Medulla oblongata (tissue), 1 donor: ENCODE measurements around the gene FN3KRP.

Source experiments
- DNase-seq: peaks from one replicate; pipeline ENCODE4 v3.0.0-alpha.2; 2015; ENCODE audit errors: extremely low spot score

FN3KRP gene

DNA sequence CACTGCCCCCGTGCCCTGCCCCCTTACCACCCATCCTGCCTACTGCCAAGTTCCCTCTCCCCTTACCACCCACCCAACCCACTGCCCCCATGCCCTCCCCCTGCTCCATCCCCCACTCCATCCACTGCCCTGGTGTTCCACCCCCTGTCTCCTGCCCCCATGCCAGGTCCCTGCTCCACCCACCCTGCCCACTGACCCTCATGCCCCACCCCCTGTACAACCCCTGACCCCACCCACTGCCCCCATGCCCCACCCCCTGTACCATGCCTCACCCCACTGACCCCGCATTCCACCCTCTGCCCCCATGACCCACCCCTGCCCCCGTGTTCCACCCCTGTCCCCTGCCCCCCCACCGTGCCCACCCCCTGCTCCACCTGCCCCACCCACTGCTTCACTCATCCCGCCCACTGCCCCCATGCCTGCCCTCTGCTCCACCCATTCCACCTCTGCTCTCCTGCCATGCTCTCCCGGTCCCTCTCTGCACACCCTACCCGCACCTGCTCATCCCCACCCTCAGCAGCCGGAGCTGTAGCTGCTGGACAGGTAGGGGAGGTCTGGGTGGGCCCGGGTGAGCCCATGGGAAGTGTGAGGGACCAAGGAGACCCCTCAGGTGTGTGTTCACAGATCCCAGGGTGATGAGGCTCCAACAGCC, 7.4 kb upstream of the FN3KRP start:
- no peak for DNase-seq

DNA sequence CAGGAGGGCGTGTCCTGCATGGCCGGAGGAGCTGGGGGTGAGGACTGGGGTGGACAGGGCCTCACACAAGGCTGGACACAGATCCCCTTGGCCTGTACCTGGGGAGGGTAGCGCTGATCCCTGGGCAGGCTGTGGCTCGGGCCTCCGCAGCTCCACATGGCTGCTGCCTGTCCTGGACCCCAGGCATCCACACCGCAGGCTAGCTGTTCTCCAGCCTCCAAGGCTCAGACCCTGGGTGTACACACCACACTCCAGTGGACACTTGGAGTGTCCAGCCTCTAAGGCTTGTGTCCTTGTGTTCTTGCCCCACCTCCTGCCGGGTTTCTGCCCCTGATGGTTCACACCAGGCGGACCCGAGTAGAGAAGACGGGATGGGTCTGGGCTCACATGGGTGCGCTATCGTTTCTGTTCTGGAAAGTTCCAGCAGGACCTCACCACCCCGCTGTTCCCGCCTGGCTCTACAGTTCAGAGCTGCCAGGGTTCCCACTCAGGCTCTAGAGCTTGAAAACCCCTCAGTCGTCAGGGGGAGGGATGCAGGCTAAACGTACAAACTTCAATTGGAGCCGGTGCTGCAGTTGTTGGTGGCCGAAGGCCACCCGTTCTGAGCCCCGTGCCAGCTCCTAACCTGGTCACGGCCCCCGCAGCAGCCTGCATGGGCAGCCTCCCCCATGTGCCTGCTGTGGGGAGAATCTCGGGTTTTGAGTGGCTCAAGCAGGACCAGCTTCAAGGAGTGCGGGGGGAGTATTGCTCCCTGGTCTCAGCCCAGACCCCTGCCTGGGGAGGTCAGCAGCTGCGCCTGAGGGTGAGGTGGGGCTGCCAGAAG, 6.6 kb upstream of the FN3KRP start:
- no peak for DNase-seq

DNA sequence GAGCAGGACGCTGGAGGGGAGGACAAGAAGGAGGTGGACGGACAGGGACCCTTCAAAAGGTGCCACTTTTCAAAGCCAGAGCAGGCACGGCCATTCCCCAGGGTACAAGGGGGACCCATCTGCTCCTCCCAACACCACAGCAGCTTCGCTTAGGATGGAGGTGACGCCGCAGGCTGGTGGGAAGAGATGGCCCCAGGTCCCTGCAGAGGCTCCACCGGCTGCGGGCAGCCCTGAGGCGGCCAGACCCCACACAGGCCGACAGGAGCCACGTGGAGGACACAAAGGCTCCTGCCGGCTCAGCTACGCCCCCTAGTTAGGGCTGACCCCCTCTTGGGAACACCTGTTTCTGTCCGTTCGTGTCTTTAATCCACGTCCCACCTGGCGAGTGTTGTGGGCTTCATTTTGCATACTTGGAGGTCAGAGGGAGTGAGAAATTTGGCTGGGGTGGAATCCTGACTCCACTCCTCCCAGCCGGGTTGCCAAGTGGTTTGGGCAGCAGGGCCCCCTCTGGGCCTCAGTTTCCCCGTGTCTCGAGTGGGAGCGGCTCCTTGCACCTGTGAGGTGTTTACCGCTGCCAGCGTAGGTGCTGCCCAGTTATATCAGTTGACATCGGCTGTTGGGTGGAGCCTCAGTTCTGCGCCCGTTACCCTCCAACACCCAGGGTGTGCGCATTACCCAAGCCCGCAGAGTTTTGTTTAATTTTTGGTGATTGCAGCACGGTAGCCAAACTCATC, 5.8 kb upstream of the FN3KRP start:
- DNase-seq, result no peak

DNA sequence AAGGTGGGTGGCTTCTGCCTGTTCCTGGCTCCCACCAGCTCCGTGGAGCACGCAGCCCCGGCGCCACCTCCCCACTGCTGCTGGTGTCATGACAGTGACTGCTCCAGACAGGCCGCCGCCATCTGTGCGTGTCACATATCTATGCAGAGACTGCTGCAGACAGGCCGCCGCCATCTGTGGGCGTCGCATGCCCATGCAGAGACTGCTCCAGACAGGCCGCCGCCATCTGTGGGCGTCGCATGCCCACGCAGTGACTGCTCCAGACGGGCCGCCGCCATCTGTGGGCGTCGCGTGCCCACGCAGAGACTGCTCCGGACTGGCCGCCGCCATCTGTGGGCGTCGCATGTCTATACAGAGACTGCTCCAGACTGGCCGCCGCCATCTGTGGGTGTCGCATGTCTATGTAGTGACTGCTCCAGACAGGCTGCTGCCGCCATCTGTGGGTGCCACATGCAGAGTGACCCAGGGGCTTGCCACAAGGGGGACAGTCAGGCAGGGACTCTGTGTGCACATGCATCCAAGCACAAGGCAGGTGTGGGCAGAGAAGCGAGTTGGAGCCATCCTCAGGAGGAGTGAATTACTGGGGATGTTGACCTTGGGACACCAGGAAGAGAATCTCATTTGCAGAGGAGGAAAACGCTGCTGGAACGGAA, 3.3 kb upstream of the FN3KRP start:
- DNase-seq, result no peak

DNA sequence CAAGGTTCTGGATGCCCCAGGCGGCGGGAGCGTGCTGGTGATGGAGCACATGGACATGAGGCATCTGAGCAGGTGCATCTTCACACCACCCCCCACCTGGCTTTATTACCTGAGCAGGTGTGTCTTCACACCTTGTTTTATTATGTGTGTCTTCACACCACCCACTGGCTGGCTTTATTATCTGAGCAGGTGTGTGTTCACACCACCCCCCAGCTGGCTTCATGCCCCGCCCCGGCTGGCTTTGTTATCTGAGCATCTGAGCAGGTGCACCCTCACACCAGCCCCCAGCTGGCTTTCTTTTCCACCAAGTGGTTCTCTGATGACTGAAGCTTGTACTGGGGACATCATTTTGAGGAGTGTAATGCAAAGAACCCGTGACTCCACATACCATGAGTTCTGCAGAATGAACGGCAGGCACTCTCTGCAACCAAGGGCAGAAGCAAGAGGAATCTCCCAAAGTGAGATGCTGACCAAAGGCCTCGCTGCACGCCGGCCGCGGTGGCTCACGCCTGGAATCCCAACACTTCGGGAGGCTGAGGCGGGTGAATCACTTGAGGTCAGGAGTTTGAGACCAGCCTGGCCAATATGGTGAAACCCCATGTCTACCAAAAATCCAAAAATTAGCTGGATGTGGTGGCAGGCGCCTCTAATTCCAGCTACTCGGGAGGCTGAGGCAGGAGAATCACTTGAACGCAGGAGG, 2.6 kb downstream of the FN3KRP start:
- DNase-seq, result no peak

DNA sequence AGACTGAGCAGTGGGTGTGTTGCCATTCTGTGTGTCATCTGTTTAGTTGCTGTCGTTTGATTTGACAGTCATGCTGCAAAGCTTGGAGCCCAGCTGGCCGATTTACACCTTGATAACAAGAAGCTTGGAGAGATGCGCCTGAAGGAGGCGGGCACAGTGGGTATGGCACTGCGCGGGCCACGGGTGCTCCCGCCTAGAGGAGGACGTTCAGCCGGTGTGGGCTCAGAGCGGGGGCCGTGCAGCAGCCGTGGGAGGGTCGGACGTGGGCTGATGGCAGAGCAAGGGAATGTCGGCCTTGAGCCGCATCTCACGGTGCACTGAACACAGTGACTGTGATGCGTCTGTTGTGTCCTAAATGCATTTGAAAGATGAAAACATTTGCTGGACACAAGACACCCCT, 3.7 kb downstream of the FN3KRP start:
- no peak for DNase-seq

DNA sequence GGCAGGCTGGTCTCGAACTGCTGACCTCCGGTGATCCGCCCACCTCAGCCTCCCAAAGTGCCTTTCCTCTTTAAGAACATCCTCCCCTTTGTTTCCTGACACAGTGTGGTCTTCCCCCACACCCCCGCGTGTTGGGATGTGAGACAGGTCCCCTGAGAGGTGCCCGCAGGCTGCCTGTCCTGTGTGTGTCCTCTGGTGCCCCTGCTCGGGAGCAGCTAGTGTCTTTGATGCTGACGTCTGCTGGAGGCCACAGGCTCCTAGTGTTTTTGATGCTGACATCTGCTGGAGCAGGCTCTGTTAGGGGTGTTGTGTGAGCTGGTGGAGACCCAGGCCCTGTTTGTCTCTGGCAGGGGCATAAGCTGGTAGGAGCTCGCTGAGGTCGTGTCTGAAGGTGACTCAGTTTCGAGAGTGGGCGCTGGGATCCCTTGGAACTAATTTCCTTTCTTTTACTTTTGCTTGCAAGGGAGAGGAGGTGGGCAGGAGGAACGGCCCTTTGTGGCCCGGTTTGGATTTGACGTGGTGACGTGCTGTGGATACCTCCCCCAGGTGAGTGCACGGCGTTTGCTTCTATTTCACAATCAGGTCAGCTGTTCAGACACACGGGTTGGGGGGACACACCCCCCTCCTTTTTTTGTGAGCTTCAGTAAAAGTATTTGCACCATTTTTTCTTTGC, 6.0 kb downstream of the FN3KRP start:
- DNase-seq, result no peak

DNA sequence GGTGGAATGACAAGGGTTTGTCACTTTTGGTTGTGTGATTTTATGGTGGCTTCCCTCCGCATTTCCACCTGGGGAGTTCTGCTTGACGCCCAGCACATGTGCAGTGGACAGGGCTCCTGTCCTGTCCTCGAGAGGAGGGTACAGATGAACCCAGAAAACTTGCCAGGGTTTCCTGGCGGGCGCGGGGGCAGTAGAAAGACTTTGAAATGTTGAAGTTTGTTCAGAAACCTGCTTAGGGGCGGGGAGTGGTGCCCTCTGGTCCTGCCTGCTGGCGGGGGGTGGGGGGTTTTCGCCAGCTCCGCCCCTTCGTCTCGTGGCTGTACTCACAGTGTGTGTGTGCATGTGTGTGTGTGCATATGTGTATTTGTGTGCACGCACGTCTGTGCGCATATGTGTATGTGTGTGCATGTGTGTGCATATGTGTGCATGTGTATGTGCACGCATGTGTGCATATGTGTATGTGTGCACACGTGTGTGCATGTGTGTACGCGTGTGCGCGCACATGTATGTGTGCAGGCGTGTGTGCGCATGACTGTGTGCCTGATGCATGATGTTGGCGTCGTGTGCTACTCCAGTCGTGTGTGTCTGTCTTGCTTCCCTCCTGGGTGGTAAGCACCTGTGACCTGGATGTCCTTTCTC, 6.8 kb downstream of the FN3KRP start:
- DNase-seq, result no peak

DNA sequence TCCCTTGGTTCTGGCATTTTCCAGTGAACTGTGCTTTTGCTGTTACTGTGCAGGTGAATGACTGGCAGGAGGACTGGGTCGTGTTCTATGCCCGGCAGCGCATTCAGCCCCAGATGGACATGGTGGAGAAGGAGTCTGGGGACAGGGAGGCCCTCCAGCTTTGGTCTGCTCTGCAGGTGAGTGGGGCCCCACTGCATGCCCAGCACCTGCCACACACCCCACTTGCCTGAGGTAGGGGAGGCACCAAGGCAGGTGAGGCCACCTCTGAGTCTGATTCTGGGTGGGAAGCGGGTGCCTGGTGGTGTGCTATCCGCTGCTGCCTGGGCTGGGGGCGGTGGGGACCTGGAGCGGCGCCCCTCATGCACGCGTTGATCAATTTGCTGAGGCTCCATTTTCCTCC, 9.9 kb downstream of the FN3KRP start:
- no peak for DNase-seq

DNA sequence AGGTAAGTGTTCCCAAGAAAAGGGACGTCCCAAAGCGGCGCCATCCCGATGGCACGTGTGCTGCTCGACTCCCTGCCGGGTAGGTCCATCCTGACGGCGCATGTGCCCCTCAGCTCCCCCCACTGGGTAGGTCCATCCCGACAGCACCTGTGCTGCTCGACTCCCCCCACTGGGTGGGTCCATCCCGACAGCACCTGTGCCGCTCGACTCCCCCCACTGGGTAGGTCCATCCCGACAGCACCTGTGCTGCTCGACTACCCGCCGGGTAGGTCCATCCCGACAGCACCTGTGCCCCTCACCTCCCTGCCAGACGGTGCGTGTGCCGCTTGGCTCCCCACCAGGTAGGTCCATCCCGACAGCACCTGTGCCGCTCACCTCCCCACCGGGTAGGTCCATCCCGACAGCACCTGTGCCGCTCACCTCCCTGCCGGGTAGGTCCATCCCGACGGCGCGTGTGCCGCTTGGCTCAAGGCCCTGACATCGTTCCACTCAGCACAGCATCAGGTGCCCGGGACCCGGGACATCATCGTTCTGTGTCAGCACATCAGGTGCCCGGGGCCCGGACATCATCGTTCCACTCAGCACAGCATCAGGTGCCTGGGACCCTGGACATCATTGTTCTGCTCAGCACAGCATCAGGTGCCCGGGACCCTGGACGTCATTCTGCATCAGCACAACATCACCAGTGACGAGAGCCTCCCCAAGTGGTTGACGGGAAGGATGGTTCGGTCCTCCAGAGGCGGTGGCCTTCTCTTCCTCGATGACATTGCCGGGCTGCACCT, 13.2 kb downstream of the FN3KRP start:
- DNase-seq, result no peak

DNA sequence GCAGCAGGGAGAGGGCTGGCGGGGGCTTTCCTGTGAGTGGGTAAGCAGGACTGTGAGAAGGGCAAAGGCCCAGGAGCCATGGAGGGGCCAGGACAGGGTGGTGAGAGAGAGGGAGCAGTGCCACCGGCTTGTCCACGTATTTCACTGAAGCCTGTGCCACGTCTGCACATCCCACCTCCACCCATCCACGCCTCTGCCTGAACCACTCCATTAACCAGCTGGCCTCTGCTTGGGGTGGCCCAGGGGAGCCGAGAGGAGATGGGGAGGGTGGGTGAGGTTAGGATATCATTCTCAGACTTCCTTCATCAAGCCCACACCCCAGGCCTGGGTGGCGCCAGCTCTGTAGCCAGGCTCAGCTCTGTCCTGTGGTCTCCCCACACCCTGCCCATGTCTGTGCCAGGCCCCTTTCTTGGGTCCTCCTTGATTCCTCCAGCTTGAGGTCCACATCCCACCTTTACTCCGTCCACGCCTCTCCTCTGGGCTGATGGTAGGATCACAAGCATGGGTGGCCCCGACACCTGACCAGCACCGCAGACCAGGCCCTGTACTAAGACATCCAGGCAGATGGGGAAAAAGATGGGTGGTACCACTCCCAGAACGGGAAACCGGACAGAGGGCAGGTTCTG, 15.7 kb downstream of the FN3KRP start:
- no peak for DNase-seq

DNA sequence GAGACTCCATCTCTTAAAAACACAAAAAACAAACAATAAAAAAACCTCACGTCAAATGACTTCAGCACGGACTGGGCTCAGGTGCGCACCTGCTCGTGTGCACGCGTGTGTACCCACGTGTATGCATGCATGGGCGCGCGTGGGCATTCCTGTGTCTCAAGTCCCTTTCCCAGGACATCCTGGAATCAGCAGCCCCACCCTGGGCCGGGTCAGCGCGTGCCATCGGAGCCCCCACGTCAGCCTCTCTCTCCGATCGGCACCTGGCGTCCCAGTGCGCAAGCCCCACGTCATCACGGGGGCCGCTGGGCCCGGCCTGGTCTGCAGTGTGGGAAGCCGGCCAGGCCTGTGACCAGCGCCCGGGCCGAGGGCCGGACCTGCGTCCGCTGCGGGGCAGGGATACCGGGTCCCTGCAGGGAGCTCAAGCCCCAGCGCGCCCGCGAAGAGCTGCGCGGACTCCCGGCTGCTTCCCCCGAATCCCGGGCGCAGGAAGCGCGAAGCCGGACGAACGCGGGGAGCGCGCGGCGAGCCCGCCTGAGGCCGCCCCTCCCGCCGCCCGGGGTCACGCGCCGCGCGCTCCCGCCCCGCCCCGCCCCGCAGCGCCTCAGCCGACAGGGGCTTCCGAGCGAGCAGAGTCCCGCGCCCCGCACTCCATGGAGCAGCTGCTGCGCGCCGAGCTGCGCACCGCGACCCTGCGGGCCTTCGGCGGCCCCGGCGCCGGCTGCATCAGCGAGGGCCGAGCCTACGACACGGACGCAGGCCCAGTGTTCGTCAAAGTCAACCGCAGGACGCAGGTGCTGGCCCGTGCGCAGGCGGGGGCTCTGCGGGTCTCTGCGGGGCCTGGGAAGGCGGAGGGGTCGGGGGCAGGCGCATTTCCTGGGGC, 18.7 kb downstream of the FN3KRP start, which contains the start of gene FN3K:
FN3K (plus strand) TSS at position 629 of the 880 bp plus-strand sequence; CDS start at position 651, 22 bp downstream.
- DNase-seq, result peak; percentile 72

DNA sequence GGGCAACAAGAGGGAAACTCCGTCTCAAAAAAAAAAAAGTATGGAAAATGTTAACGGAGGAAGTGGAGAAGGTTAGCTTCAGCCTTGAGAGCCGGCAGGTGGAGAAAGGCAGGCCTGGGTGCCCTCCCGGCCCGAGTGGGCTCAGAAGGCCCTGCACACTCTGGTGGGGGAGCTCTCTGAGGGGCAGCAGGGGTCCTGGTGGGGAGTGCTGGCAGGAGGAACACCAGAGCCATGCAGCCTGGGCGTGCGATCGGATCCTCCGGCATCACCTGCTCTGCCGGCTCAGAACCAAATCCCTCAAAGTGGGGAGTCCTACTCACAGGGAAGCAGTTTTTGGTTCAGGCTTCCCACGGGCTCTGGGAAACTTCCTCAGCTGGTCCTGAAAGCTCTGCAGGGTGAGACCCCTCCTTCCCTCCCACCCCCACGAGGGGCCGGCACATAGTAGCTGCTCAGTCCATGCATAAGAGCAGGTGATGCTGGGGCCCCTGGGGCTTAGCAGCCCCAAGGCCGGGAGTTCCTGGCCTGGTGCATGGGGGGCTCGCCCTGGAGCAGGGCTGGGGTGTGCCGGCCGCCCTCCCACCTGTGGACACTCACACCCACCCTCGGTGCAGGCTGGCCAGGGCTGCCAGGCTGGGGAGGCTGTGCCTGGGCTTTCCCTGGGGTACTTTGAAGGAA, 20.1 kb downstream of the FN3KRP start:
- DNase-seq, result no peak

DNA sequence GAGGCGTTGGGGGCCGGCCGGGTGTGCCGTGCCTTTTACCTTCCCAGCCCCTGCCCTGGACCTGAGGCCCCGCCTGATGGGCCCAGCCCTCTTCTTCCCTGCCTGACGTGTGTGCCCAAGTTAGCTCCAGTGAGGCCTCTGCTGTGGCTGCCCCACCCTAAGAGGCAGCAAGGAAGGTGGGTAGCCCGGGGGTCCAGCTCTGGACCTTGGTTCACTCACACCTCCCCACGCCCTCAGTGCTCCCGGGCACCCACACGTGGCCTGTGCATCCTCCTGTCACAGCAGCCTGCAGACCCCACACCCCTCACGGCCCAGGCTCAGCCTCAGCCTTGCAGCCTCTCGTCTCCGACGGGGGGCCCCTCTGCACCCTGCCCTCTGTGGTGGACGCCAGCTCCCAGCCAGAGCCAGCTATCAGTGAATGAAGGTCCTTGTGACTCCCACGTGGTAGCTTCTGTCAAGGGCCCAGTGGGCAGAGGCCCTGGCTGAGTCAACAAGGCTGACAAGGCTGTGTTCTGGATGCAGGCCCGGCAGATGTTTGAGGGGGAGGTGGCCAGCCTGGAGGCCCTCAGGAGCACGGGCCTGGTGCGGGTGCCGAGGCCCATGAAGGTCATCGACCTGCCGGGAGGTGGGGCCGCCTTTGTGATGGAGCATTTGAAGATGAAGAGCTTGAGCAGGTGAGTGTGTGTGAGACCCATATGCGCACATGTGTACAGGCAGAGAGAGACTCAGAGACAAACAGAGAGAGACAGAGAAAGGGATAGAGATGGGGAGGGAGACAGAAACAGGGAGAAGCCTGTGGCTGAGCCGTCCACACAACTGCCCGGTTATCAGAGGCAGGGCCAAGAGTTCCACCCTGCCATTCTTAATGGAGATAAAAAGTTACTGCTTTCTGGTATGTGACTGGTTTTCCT, 21.7 kb downstream of the FN3KRP start:
- DNase-seq, result peak; percentile 98

DNA sequence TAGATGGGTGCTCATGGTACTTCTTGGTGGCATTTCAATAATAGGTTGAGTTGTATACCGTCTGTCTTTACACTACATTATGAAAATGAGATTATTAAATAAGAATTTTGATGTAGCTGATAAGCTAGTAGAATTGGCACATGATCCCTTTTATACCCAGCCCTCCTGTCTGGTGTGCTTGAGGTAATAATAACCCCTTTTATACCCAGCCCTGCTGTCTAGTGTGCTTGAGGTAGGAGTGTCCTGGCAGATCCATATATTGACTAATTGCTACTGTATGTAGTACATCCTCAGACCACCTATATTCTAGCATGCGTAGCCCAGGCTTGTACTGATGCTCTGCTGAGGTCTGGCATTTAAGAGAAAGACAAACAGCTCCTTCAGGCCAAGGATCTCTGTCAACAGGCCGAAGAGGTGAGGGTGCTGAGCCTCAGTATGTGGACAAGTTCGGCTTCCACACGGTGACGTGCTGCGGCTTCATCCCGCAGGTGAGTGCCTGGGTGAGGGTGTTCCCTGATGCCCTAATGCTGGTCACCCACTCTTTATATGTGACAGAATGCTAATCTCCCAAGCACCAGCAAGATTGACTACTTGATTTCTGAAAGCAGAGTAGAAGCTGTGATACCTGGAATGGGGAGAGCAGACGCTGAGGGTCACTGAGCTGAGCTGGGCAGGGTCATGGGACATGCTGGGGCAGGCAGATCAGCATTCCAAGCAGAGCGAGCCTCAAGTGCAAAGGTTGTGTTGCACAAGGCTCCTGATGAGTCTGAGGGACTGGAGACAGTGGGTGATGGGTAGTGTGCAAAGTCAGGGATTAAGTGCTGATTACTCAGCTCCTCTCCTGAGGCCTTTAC, 24.6 kb downstream of the FN3KRP start:
- DNase-seq, result no peak
